ENCODE measurements around the gene CARD9.

Gene CARD9

GRCh38 chr9:136373300-136374182 is at the start of gene CARD9:
Gene CARD9, minus strand, starts transcription at chr9:136373669. Its CDS starts 1,591 bp downstream, at chr9:136372078.
- Mint-ChIP-seq H3K9me3 (no peaks in the 10 kb centered on the region), H3K4me1 (no peaks in the 10 kb centered on the region), H3K27ac (peak within 1 kb of the TSS in 2 of 3 experiments; percentile 43 to 81), H3K27me3 (ENCODE audit: low read depth) (no peaks in the 10 kb centered on the region), H3K4me3 (peak within 1 kb of the TSS in 1 of 3 experiments; percentile 30), H3K36me3 (ENCODE audit: low read depth) (no peaks in the 10 kb centered on the region)
- TF ChIP-seq CTCF (IDR thresholded peaks at IDR 0.05; ENCODE audit: unreplicated experiment in 3 of 3): no peak

- TF ChIP-seq CTCF (IDR thresholded peaks at IDR 0.05; ENCODE audit: unreplicated experiment in 3 of 3): no peak
- Mint-ChIP-seq H3K27ac (no peak overlapping the region), H3K36me3 (ENCODE audit: low read depth) (peaks cover 38% of the 10 kb centered on the region), H3K4me1 (no peaks in the 10 kb centered on the region), H3K4me3 (no peak overlapping the region), H3K27me3 (ENCODE audit: low read depth) (no peaks in the 10 kb centered on the region), H3K9me3 (no peaks in the 10 kb centered on the region)
Measured at GRCh38 chr9:136422876-136423275, 49.4 kb upstream of the CARD9 start.

GRCh38 chr9:136421791-136422190 is 48.3 kb upstream of the CARD9 start:
- Mint-ChIP-seq H3K9me3 (no peaks in the 10 kb centered on the region), H3K4me3 (no peak overlapping the region), H3K27me3 (ENCODE audit: low read depth) (no peaks in the 10 kb centered on the region), H3K27ac (no peak overlapping the region), H3K36me3 (ENCODE audit: low read depth) (peaks cover 40% of the 10 kb centered on the region), H3K4me1 (no peaks in the 10 kb centered on the region)
- no peak for TF ChIP-seq CTCF (IDR thresholded peaks at IDR 0.05; ENCODE audit: unreplicated experiment in 3 of 3)

GRCh38 chr9:136419092-136419420 is 45.6 kb upstream of the CARD9 start:
- no peak overlapping the region for H3K4me3 Mint-ChIP-seq
- no peaks in the 10 kb centered on the region for H3K27me3 Mint-ChIP-seq (ENCODE audit: low read depth)
- no peaks in the 10 kb centered on the region for H3K4me1 Mint-ChIP-seq
- TF ChIP-seq CTCF (IDR thresholded peaks at IDR 0.05; ENCODE audit: unreplicated experiment in 3 of 3): no peak
- no peaks in the 10 kb centered on the region for H3K9me3 Mint-ChIP-seq
- no peak overlapping the region for H3K27ac Mint-ChIP-seq
- peaks cover 41% of the 10 kb centered on the region for H3K36me3 Mint-ChIP-seq (ENCODE audit: low read depth)

GRCh38 chr9:136418182-136419091 is 45.0 kb upstream of the CARD9 start:
- no peaks in the 10 kb centered on the region for H3K27me3 Mint-ChIP-seq (ENCODE audit: low read depth)
- peaks cover 46% of the 10 kb centered on the region for H3K36me3 Mint-ChIP-seq (ENCODE audit: low read depth)
- H3K9me3 Mint-ChIP-seq: no peaks in the 10 kb centered on the region
- no peak for TF ChIP-seq CTCF (IDR thresholded peaks at IDR 0.05; ENCODE audit: unreplicated experiment in 3 of 3)
- H3K4me1 Mint-ChIP-seq: no peaks in the 10 kb centered on the region
- no peak overlapping the region for H3K27ac Mint-ChIP-seq
- H3K4me3 Mint-ChIP-seq: no peak overlapping the region

Data from nephron (organoid).